Stimulated activated effector memory CD8-positive, alpha-beta T cell treated with anti-CD3 and anti-CD28 coated beads, Interleukin-12 subunit alpha, Interleukin-12 subunit beta, amount 100 ng/mL, for 72 hours (primary cell): ENCODE measurements around the gene HEXA.
"Not testable (repeated sequence)": the region's sequence is repeated elsewhere in the genome, so short reads cannot be mapped to it uniquely, and the experiment has no call there.

Experiments used
- ATAC-seq: fragments of 150-1000 bp; cut with Tn5 transposase; 2 replicates; pipeline ENCODE4 v1.10.0; 2021
- DNase-seq, 2 donors: peaks; one replicate each; pipeline ENCODE4 v3.0.0; 2021 to 2022; ENCODE audit warnings: low spot score in 2 of 2
- H3K27ac Mint-ChIP-seq: one replicate; pipeline ENCODE4 v1.8.0; 2022; ENCODE audit warnings: mild to moderate bottlenecking, mixed read lengths
- H3K36me3 Mint-ChIP-seq: one replicate; pipeline ENCODE4 v1.8.0; 2022; ENCODE audit warnings: mild to moderate bottlenecking, mixed read lengths
- H3K4me1 Mint-ChIP-seq: one replicate; pipeline ENCODE4 v1.8.0; 2022; ENCODE audit warnings: mixed read lengths
- H3K4me3 Mint-ChIP-seq: one replicate; pipeline ENCODE4 v1.8.0; 2022; ENCODE audit warnings: mild to moderate bottlenecking, mixed read lengths
- H3K9me3 Mint-ChIP-seq: one replicate; pipeline ENCODE4 v1.8.0; 2022; ENCODE audit warnings: mixed read lengths

Gene HEXA

GRCh38 chr15:72375846-72376581 is at the start of gene HEXA:
TSS of gene HEXA (minus strand) at chr15:72376014. CDS start at chr15:72375972, 42 bp downstream.
- peak; percentile 97 to 100 for DNase-seq
- ATAC-seq, result peak; percentile 91
- Mint-ChIP-seq H3K27ac (peak within 1 kb of the TSS; percentile 96), H3K4me3 (peak within 1 kb of the TSS; percentile 85), H3K36me3 (peaks cover 24% of the 10 kb centered on the region), H3K4me1 (peaks cover 29% of the 10 kb centered on the region), H3K9me3 (no peaks in the 10 kb centered on the region)

- ATAC-seq, result no peak
- no peak overlapping the region for H3K4me3 Mint-ChIP-seq
- no peak for DNase-seq
- no peaks in the 10 kb centered on the region for H3K4me1 Mint-ChIP-seq
- H3K9me3 Mint-ChIP-seq, result peaks cover 8% of the 10 kb centered on the region
- H3K36me3 Mint-ChIP-seq, result no peaks in the 10 kb centered on the region
- H3K27ac Mint-ChIP-seq, result no peak overlapping the region
These were observed 47.4 kb upstream of the HEXA start for GRCh38 chr15:72423256-72423655.

GRCh38 chr15:72421484-72421883 is 45.7 kb upstream of the HEXA start:
- Mint-ChIP-seq H3K4me3 (no peak overlapping the region), H3K9me3 (peaks cover 5% of the 10 kb centered on the region), H3K4me1 (no peaks in the 10 kb centered on the region), H3K27ac (no peak overlapping the region), H3K36me3 (no peaks in the 10 kb centered on the region)
- no peak for DNase-seq
- ATAC-seq, result no peak

GRCh38 chr15:72420576-72420975 is 44.8 kb upstream of the HEXA start:
- DNase-seq (no peak), ATAC-seq (no peak)
- Mint-ChIP-seq H3K9me3 (no peaks in the 10 kb centered on the region), H3K36me3 (no peaks in the 10 kb centered on the region), H3K27ac (no peak overlapping the region), H3K4me3 (no peak overlapping the region), H3K4me1 (no peaks in the 10 kb centered on the region)

GRCh38 chr15:72419768-72420167 is 44.0 kb upstream of the HEXA start:
- H3K27ac Mint-ChIP-seq, H3K9me3 Mint-ChIP-seq, DNase-seq, H3K36me3 Mint-ChIP-seq, ATAC-seq, H3K4me1 Mint-ChIP-seq, H3K4me3 Mint-ChIP-seq: not testable (repeated sequence)

GRCh38 chr15:72415304-72415703 is 39.5 kb upstream of the HEXA start:
- Mint-ChIP-seq H3K9me3 (no peaks in the 10 kb centered on the region), H3K36me3 (no peaks in the 10 kb centered on the region), H3K27ac (no peak overlapping the region), H3K4me3 (no peak overlapping the region), H3K4me1 (no peaks in the 10 kb centered on the region)
- no peak for ATAC-seq
- no peak for DNase-seq

GRCh38 chr15:72413337-72413736 is 37.5 kb upstream of the HEXA start:
- H3K4me3 Mint-ChIP-seq, result not testable (repeated sequence)

GRCh38 chr15:72411544-72411943 is 35.7 kb upstream of the HEXA start:
- H3K36me3 Mint-ChIP-seq, result no peaks in the 10 kb centered on the region
- no peaks in the 10 kb centered on the region for H3K9me3 Mint-ChIP-seq
- no peak overlapping the region for H3K27ac Mint-ChIP-seq
- ATAC-seq (no peak), DNase-seq (no peak)
- no peaks in the 10 kb centered on the region for H3K4me1 Mint-ChIP-seq
- no peak overlapping the region for H3K4me3 Mint-ChIP-seq

More at GRCh38 chr15:72413337-72413736, 37.5 kb upstream of the HEXA start:
- H3K4me1 Mint-ChIP-seq, ATAC-seq, H3K9me3 Mint-ChIP-seq, H3K36me3 Mint-ChIP-seq, H3K27ac Mint-ChIP-seq, DNase-seq: not testable (repeated sequence)

- DNase-seq (no peak), ATAC-seq (no peak)
- Mint-ChIP-seq H3K4me1 (no peaks in the 10 kb centered on the region), H3K27ac (no peak overlapping the region), H3K36me3 (no peaks in the 10 kb centered on the region), H3K4me3 (no peak overlapping the region), H3K9me3 (no peaks in the 10 kb centered on the region)
These were observed 35.3 kb upstream of the HEXA start for GRCh38 chr15:72411111-72411510.

- DNase-seq (no peak), ATAC-seq (no peak)
- Mint-ChIP-seq H3K9me3 (no peaks in the 10 kb centered on the region), H3K4me1 (no peaks in the 10 kb centered on the region), H3K4me3 (no peak overlapping the region), H3K36me3 (no peaks in the 10 kb centered on the region), H3K27ac (no peak overlapping the region)
These were observed 31.1 kb upstream of the HEXA start for GRCh38 chr15:72406936-72407335.

GRCh38 chr15:72404841-72405240 is 29.0 kb upstream of the HEXA start:
- no peaks in the 10 kb centered on the region for H3K9me3 Mint-ChIP-seq
- no peaks in the 10 kb centered on the region for H3K4me1 Mint-ChIP-seq
- DNase-seq (no peak), ATAC-seq (no peak)
- H3K4me3 Mint-ChIP-seq, result no peak overlapping the region
- H3K36me3 Mint-ChIP-seq, result no peaks in the 10 kb centered on the region
- H3K27ac Mint-ChIP-seq, result no peak overlapping the region

- Mint-ChIP-seq H3K36me3 (no peaks in the 10 kb centered on the region), H3K4me3 (no peak overlapping the region)
These were observed 28.5 kb upstream of the HEXA start for GRCh38 chr15:72404356-72404755.

GRCh38 chr15:72402726-72403125 is 26.9 kb upstream of the HEXA start:
- Mint-ChIP-seq H3K27ac (no peak overlapping the region), H3K4me3 (no peak overlapping the region), H3K4me1 (no peaks in the 10 kb centered on the region), H3K9me3 (no peaks in the 10 kb centered on the region), H3K36me3 (no peaks in the 10 kb centered on the region)
- DNase-seq (no peak), ATAC-seq (no peak)

More at GRCh38 chr15:72404356-72404755, 28.5 kb upstream of the HEXA start:
- Mint-ChIP-seq H3K27ac (no peak overlapping the region), H3K9me3 (no peaks in the 10 kb centered on the region), H3K4me1 (no peaks in the 10 kb centered on the region)
- ATAC-seq (no peak), DNase-seq (no peak)

GRCh38 chr15:72398648-72399047 is 22.8 kb upstream of the HEXA start:
- Mint-ChIP-seq H3K27ac (no peak overlapping the region), H3K4me1 (no peaks in the 10 kb centered on the region), H3K36me3 (no peaks in the 10 kb centered on the region), H3K4me3 (no peak overlapping the region), H3K9me3 (no peaks in the 10 kb centered on the region)
- no peak for DNase-seq
- ATAC-seq, result no peak

GRCh38 chr15:72397796-72398588 is 22.2 kb upstream of the HEXA start, which contains the start of gene TMEM202:
TSS of gene TMEM202 (plus strand) at chr15:72398305. CDS start at chr15:72398327, 22 bp downstream.
- H3K4me1 Mint-ChIP-seq, result no peaks in the 10 kb centered on the region
- H3K9me3 Mint-ChIP-seq, result no peaks in the 10 kb centered on the region
- H3K36me3 Mint-ChIP-seq, result no peaks in the 10 kb centered on the region
- ATAC-seq (no peak), DNase-seq (no peak)
- H3K4me3 Mint-ChIP-seq, result no peak within 1 kb of the TSS
- no peak within 1 kb of the TSS for H3K27ac Mint-ChIP-seq

- not testable (repeated sequence) for DNase-seq, H3K4me1 Mint-ChIP-seq, H3K4me3 Mint-ChIP-seq, H3K36me3 Mint-ChIP-seq, H3K27ac Mint-ChIP-seq, ATAC-seq, H3K9me3 Mint-ChIP-seq
These were observed 20.5 kb upstream of the HEXA start for GRCh38 chr15:72396331-72396730.
